ENCODE results near the gene VPS54. TPM values are rescaled to one million over a fixed set of nuclear protein-coding genes. Genes with fewer than 3 reads are reported as not detected.

The VPS54 gene
- total RNA-seq, 1 donor: 18.8 TPM

GRCh38 chr2:64015898-64016297 lies 3.3 kb downstream of the VPS54 start:
- no peak for TF ChIP-seq CTCF (IDR thresholded peaks at IDR 0.05; ENCODE audit: extremely low read depth, low read depth, low read length)
- peak; percentile 48 for DNase-seq (ENCODE audit: insufficient read length, low spot score, missing footprints)
- no peak overlapping the region for H3K4me3 ChIP-seq (ENCODE audit: insufficient read depth, low read length)
- H3K27me3 ChIP-seq (ENCODE audit: insufficient read depth, low read length): no peaks in the 10 kb centered on the region
- H3K27ac ChIP-seq (ENCODE audit: low read depth, low read length): no peak overlapping the region
- H2AFZ ChIP-seq (ENCODE audit: low read length): no peak overlapping the region
- H3K4me1 ChIP-seq (ENCODE audit: insufficient read depth, low read length): peaks cover 9% of the 10 kb centered on the region
- no peak overlapping the region for H3K4me2 ChIP-seq (ENCODE audit: insufficient read depth, low read length)
- no peaks in the 10 kb centered on the region for H3K9me3 ChIP-seq (ENCODE audit: low read depth, low read length)
- no peaks in the 10 kb centered on the region for H3K36me3 ChIP-seq (ENCODE audit: insufficient read depth, low read length)
- peaks cover 51% of the 10 kb centered on the region for H4K20me1 ChIP-seq (ENCODE audit: insufficient read depth, low read length)
- peaks cover 77% of the 10 kb centered on the region for H3K79me2 ChIP-seq (ENCODE audit: insufficient read depth, low read length)

GRCh38 chr2:64015391-64015790 lies 3.8 kb downstream of the VPS54 start:
- no peak for TF ChIP-seq CTCF (IDR thresholded peaks at IDR 0.05; ENCODE audit: extremely low read depth, low read depth, low read length)
- Histone ChIP-seq H3K27ac (ENCODE audit: low read depth, low read length) (no peak overlapping the region), H3K4me1 (ENCODE audit: insufficient read depth, low read length) (peaks cover 9% of the 10 kb centered on the region), H3K4me2 (ENCODE audit: insufficient read depth, low read length) (no peak overlapping the region), H3K36me3 (ENCODE audit: insufficient read depth, low read length) (no peaks in the 10 kb centered on the region), H3K9me3 (ENCODE audit: low read depth, low read length) (no peaks in the 10 kb centered on the region), H3K27me3 (ENCODE audit: insufficient read depth, low read length) (no peaks in the 10 kb centered on the region), H2AFZ (ENCODE audit: low read length) (no peak overlapping the region), H3K79me2 (ENCODE audit: insufficient read depth, low read length) (peaks cover 82% of the 10 kb centered on the region), H3K4me3 (ENCODE audit: insufficient read depth, low read length) (no peak overlapping the region), H4K20me1 (ENCODE audit: insufficient read depth, low read length) (peaks cover 55% of the 10 kb centered on the region)
- DNase-seq (ENCODE audit: insufficient read length, low spot score, missing footprints): peak; percentile 21

- Histone ChIP-seq H3K4me1 (ENCODE audit: insufficient read depth, low read length) (peaks cover 2% of the 10 kb centered on the region), H3K36me3 (ENCODE audit: insufficient read depth, low read length) (no peaks in the 10 kb centered on the region), H3K4me2 (ENCODE audit: insufficient read depth, low read length) (no peak overlapping the region), H2AFZ (ENCODE audit: low read length) (no peak overlapping the region), H3K79me2 (ENCODE audit: insufficient read depth, low read length) (peaks cover 88% of the 10 kb centered on the region), H3K27ac (ENCODE audit: low read depth, low read length) (no peak overlapping the region), H4K20me1 (ENCODE audit: insufficient read depth, low read length) (peaks cover 60% of the 10 kb centered on the region), H3K4me3 (ENCODE audit: insufficient read depth, low read length) (no peak overlapping the region), H3K9me3 (ENCODE audit: low read depth, low read length) (no peaks in the 10 kb centered on the region), H3K27me3 (ENCODE audit: insufficient read depth, low read length) (no peaks in the 10 kb centered on the region)
- no peak for TF ChIP-seq CTCF (IDR thresholded peaks at IDR 0.05; ENCODE audit: extremely low read depth, low read depth, low read length)
- DNase-seq (ENCODE audit: insufficient read length, low spot score, missing footprints): no peak
Measured at GRCh38 chr2:64014628-64015027, 4.6 kb downstream of the VPS54 start.

- Histone ChIP-seq H3K9me3 (ENCODE audit: low read depth, low read length) (no peaks in the 10 kb centered on the region), H3K36me3 (ENCODE audit: insufficient read depth, low read length) (no peaks in the 10 kb centered on the region), H3K27me3 (ENCODE audit: insufficient read depth, low read length) (no peaks in the 10 kb centered on the region), H3K27ac (ENCODE audit: low read depth, low read length) (no peak overlapping the region), H3K4me3 (ENCODE audit: insufficient read depth, low read length) (no peak overlapping the region), H3K79me2 (ENCODE audit: insufficient read depth, low read length) (peaks cover 94% of the 10 kb centered on the region), H2AFZ (ENCODE audit: low read length) (no peak overlapping the region), H3K4me2 (ENCODE audit: insufficient read depth, low read length) (no peak overlapping the region), H4K20me1 (ENCODE audit: insufficient read depth, low read length) (peaks cover 70% of the 10 kb centered on the region), H3K4me1 (ENCODE audit: insufficient read depth, low read length) (no peaks in the 10 kb centered on the region)
- DNase-seq (ENCODE audit: insufficient read length, low spot score, missing footprints): no peak
- no peak for TF ChIP-seq CTCF (IDR thresholded peaks at IDR 0.05; ENCODE audit: extremely low read depth, low read depth, low read length)
Measured at GRCh38 chr2:64013053-64013452, 6.2 kb downstream of the VPS54 start.

Data from osteoblast (primary cell).